HG03139 (cell line): ENCODE results near the gene TTC39B.
"Not testable (repeated sequence)": the region's sequence is repeated elsewhere in the genome, so short reads cannot be mapped to it uniquely, and the experiment has no call there.

ENCODE experiments used
- ATAC-seq: cut with Tn5 transposase; IDR thresholded peaks from one replicate; pipeline ENCODE4 v1.9.1; 2021; ENCODE audit not compliant: unreplicated experiment

Gene TTC39B

DNA sequence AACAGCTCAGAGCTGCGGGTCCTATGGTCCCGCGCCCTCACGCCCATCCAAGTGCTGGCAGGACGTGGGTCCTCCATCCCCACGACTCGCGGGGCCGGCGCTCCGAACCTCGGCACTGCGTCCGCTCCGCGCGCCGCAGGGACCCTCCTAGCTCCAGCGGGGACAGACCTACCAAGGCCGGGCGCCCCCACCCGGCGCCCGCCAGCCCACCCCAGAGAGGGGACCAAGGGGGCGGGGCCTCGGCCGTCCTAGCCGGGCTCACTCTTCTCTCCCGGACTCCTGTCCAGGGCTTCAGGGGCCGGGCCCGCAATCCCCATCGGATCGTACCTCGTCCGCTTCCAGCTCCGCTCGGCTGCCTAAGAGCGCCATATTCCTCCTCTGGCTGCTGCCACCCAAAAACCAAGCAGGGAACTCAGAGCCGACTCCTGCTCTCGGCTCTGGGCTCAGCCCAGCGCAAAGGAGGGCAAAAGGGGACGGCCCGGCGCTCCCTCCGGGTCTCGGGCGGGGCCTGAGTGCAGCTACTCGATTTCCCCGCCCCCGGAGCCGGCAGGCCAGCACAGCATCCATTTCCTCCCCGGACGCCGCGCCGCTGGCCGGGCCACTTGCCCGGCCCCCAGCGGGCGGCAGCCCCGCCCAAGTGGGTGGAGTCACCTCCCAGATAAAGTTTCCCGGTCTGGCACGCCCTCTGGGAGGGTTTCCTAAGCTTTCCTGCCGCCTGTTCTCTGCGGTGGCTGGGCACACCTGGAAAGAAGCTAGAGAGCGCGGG is at the start of gene TTC39B:
TSS of gene TTC39B (minus strand) at position 460 of the 766 bp plus-strand sequence. CDS start at position 369, 91 bp downstream.
- peak; percentile 94 for ATAC-seq

DNA sequence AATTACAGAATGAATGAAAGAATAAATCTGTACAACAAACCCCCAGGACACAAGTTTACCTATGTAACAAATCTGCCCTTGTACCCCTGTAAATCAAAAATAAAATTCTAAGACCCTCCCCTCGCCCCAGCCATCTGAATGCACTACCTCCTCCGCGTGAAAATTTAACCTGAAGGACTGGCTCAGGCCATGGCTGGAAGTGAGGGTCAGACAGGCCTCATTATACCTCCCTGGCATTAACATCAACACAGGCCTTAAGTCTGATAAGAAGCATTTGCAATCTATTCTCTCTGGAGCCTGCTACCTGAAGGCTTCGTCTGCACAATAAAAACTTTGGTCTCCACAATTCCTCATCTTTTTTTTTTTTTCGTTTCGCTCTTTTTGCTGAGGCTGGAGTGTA is 48.7 kb upstream of the TTC39B start:
- ATAC-seq, result no peak

DNA sequence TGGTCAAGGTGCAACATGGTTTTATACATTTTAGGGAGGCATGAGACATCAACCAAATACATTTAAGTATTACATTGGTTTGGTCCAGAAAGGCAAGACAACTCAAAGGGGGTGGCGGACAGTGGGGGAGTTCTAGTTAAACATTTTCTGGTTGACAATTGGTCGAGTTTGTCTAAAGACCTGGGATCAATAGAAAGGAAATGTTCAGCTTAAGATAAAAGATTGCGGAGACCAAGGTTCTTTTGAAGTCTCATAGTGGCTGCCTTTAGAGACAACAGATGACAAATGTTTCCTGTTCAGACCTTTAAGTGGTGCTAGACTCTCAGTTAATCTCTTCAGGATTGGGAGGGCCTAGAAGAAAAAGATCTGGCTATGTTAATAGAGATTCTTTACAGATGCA is 47.7 kb upstream of the TTC39B start:
- no peak for ATAC-seq

- ATAC-seq, result no peak
These were observed 46.9 kb upstream of the TTC39B start for GRCh38 chr9:15353892-15354291.

- ATAC-seq, result no peak
These were observed 45.3 kb upstream of the TTC39B start for GRCh38 chr9:15352306-15352705.

GRCh38 chr9:15349892-15350761 is 43.1 kb upstream of the TTC39B start:
- ATAC-seq, result no peak

- no peak for ATAC-seq
These were observed 39.8 kb upstream of the TTC39B start for GRCh38 chr9:15346837-15347236.

GRCh38 chr9:15344191-15344590 is 37.2 kb upstream of the TTC39B start:
- ATAC-seq, result no peak

GRCh38 chr9:15333376-15333881 is 26.4 kb upstream of the TTC39B start:
- no peak for ATAC-seq

DNA sequence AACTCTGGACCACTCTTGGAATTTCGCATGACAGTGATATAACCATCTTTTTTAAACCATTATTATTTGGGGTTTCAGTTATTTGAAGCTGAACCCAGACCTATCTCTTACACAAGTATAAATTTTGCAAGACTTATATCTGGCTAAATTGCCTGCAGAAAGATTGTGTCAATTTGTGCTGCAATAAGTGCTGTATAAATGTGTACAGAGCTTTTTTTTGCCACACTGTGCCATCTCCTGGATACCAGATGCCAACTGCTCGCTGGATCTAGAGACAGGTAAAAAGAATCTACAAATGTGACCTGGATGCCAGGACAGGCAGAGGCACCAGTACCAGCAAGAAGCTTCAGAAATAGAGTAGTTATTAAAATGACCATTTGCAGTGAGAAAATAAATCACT is 25.9 kb upstream of the TTC39B start:
- ATAC-seq, result no peak

DNA sequence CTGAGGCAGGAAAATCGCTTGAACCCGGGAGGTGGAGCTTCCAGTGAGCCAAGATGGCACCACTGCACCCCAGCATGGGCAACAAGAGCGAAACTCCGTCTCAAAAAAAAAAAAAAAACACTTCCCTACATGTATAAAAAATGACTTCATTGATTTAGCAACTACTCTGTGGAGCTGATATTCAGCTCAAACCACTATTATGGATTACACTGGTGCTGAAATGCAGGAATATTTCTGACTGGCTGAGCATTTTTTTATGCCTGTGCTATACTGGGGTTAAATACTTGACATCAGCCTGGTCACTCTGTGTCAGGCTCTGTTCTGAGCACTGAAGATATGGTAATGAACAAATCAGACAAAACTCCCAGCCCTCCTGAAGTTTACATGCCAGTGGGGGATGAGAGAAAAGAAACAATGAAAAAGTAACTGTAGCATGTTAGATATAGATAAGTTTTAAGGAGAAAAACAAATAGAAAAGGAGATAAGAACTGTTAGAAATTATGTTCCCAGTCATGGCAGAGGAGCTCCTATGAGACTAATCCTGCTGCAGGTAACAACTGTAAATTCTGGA is 22.6 kb upstream of the TTC39B start:
- no peak for ATAC-seq

- no peak for ATAC-seq
These were observed 21.9 kb upstream of the TTC39B start for GRCh38 chr9:15328946-15329345.

GRCh38 chr9:15322695-15323094 is 15.7 kb upstream of the TTC39B start:
- ATAC-seq, result not testable (repeated sequence)

- not testable (repeated sequence) for ATAC-seq
These were observed 12.6 kb upstream of the TTC39B start for GRCh38 chr9:15319661-15320060.

GRCh38 chr9:15317836-15318235 is 10.8 kb upstream of the TTC39B start:
- no peak for ATAC-seq

- ATAC-seq, result no peak
These were observed 4.6 kb upstream of the TTC39B start for GRCh38 chr9:15311607-15312006.

- ATAC-seq, result no peak
These were observed 3.3 kb upstream of the TTC39B start for GRCh38 chr9:15310107-15310850.

DNA sequence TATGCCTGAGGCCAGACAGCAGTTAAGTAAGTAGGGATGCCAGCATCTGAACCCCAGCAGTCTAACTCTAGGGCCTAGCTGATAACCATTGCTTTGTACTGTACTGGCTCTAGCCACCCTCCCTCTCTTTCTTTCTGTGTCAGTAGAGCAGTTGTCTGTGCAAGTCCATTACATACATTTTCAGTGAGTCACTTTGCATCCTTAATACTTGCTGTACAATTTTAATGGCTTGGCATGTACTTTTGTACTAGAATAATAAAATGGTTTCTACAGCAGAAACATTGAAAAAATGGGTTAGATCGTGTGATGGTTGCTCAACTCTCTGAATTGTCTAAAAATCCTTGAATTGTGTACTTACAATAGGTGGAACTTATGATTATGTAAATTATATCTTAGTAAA is 1.5 kb upstream of the TTC39B start:
- ATAC-seq, result no peak

GRCh38 chr9:15307523-15307841 is 466 bp upstream of the TTC39B start:
- peak; percentile 25 for ATAC-seq

- ATAC-seq, result no peak
These were observed 804 bp downstream of the TTC39B start for GRCh38 chr9:15306068-15306756.
